ENCODE measurements around the gene TMEM38A. TPM values are rescaled to one million over a fixed set of nuclear protein-coding genes. Genes with fewer than 3 reads are reported as not detected.
A peak's percentile ranks its signal among the peaks of the same experiment; 100 is the strongest.

TMEM38A gene
- 0.86 and 0.95 TPM in 2 replicates for total RNA-seq (2014; rRNA removed; shearing (Covaris generic))

DNA sequence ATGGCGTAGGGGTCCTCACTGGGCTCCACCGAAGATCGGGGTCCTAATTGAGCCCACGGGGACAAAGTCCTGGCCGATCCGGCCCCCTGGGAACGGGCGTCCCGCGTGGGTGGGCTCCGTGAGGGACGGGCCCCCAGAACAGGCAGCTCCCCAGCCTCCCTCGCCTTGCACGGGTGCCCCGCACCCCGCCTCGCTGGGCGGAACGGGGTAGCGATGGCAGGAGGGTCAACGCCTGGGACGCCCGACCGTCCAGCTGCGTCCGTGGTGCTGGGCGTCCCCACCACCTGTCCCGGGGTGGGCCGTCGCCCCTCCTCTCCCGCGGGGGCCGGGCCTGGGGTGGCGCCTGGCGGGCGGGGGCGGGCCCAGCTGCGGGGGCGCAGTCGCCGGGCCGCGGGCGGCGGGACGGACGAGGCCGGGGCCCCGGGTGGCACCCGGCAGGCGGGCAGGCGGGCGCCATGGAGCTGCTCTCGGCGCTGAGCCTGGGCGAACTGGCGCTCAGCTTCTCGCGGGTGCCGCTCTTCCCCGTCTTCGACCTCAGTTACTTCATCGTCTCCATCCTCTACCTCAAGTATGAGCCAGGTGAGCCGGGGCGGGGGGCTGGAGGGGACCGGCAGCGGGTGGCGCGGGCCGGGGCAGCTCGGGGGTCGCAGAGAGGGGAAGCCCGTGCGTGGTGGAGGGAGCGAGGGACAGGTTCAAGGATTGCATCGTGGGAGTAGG, at the start of gene TMEM38A:
TSS of gene TMEM38A (plus strand) at position 377 of the 717 bp plus-strand sequence. CDS start at position 456, 79 bp downstream.
- DNase-seq (ENCODE audit: low spot score): no peak
- in situ Hi-C loops (cut with HindIII; ENCODE audit: low sequenced_read_pairs): no loop called here

DNA sequence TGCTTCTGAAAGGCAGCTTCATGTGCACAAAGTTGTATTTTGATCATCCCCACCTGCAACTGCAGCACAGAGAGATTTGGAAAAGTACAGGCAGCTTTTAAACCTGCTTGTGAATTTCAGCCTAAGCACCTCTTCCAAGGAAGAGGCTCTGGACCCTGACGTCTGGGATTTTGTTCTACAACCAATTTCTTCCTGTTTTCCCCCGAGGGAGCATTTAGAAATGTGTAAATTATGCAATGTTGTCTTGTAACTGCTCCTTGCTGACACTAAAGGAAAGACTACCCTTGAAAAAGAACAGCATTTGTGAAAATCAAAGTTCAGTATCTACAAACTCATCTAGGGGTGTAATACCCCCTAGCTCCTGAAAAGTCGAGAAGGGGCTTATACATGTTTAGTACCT, 48.3 kb upstream of the TMEM38A start:
- DNase-seq (ENCODE audit: low spot score): no peak
- in situ Hi-C loops (cut with HindIII; ENCODE audit: low sequenced_read_pairs): no loop called here

GRCh38 chr19:16613841-16614240, 47.1 kb upstream of the TMEM38A start:
- in situ Hi-C loops (cut with HindIII; ENCODE audit: low sequenced_read_pairs): no loop called here
- DNase-seq (ENCODE audit: low spot score): no peak

- no peak for DNase-seq (ENCODE audit: low spot score)
- in situ Hi-C loops (cut with HindIII; ENCODE audit: low sequenced_read_pairs): no loop called here
Observed at GRCh38 chr19:16614941-16615340, 46.0 kb upstream of the TMEM38A start.

DNA sequence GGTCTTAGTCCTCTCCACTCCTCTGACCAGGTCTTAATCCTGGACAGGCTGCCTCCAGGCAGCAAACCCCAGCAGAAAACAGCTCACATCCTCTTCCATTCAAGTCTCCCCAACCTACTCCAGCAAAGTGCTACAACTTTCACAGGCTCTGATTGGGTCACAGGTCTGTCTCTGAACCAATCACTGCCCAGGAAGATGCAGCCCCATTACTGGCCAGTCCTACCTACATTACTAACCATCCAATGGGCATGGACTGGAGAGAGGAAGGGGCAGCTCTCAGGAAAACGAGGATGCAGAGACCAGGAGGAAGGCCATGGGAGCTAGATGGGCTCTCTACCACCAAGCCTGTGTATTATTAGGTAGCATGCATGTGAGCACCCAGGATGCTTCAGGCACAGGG, 45.1 kb upstream of the TMEM38A start:
- no peak for DNase-seq (ENCODE audit: low spot score)

GRCh38 chr19:16618248-16618647, 42.7 kb upstream of the TMEM38A start:
- no peak for DNase-seq (ENCODE audit: low spot score)
- in situ Hi-C loops (cut with HindIII; ENCODE audit: low sequenced_read_pairs): no loop called here

More for the DNA sequence above, 45.1 kb upstream of the TMEM38A start:
- in situ Hi-C loops (cut with HindIII; ENCODE audit: low sequenced_read_pairs): no loop called here

GRCh38 chr19:16619457-16619856, 41.5 kb upstream of the TMEM38A start:
- in situ Hi-C loops (cut with HindIII; ENCODE audit: low sequenced_read_pairs): no loop called here
- no peak for DNase-seq (ENCODE audit: low spot score)

DNA sequence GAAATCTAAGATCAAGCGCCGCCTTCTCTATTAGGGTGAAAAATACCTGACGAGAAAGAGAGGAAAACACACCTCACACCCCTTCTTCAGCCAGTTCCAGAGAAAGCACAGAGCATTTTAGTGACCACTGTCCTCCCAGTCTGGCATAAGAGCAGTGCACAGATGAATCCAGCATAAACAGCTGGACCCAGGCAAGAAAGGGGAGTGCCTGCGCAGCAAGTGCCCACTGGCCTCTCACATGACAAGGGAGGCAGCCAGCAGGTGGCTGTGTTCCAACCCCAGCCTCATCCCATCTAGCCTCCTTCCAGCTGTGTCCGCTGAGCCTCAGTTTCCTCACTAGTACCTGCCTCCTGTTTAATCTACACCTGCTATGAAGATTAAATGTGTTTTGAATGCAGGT, 40.9 kb upstream of the TMEM38A start:
- in situ Hi-C loops (cut with HindIII; ENCODE audit: low sequenced_read_pairs): no loop called here
- DNase-seq (ENCODE audit: low spot score): no peak

- in situ Hi-C loops (cut with HindIII; ENCODE audit: low sequenced_read_pairs): no loop called here
Observed at GRCh38 chr19:16620584-16620983, 40.4 kb upstream of the TMEM38A start.

GRCh38 chr19:16621165-16621800, 39.7 kb upstream of the TMEM38A start:
- in situ Hi-C loops (cut with HindIII; ENCODE audit: low sequenced_read_pairs): no loop called here
- DNase-seq (ENCODE audit: low spot score): no peak

More at GRCh38 chr19:16620584-16620983, 40.4 kb upstream of the TMEM38A start:
- DNase-seq (ENCODE audit: low spot score): no peak

GRCh38 chr19:16623066-16623465, 37.9 kb upstream of the TMEM38A start:
- DNase-seq (ENCODE audit: low spot score): no peak
- in situ Hi-C loops (cut with HindIII; ENCODE audit: low sequenced_read_pairs): no loop called here

GRCh38 chr19:16623576-16623975, 37.4 kb upstream of the TMEM38A start:
- no peak for DNase-seq (ENCODE audit: low spot score)
- in situ Hi-C loops (cut with HindIII; ENCODE audit: low sequenced_read_pairs): no loop called here

GRCh38 chr19:16624236-16624635, 36.7 kb upstream of the TMEM38A start:
- in situ Hi-C loops (cut with HindIII; ENCODE audit: low sequenced_read_pairs): no loop called here
- no peak for DNase-seq (ENCODE audit: low spot score)

- no peak for DNase-seq (ENCODE audit: low spot score)
- in situ Hi-C loops (cut with HindIII; ENCODE audit: low sequenced_read_pairs): no loop called here
Observed at GRCh38 chr19:16625163-16625958, 35.6 kb upstream of the TMEM38A start.

- in situ Hi-C loops (cut with HindIII; ENCODE audit: low sequenced_read_pairs): no loop called here
- no peak for DNase-seq (ENCODE audit: low spot score)
Observed at GRCh38 chr19:16626796-16627192, 34.1 kb upstream of the TMEM38A start.

- DNase-seq (ENCODE audit: low spot score): no peak
- in situ Hi-C loops (cut with HindIII; ENCODE audit: low sequenced_read_pairs): no loop called here
Observed at GRCh38 chr19:16627193-16627927, 33.6 kb upstream of the TMEM38A start.

GRCh38 chr19:16627928-16628182, 33.1 kb upstream of the TMEM38A start:
- in situ Hi-C loops (cut with HindIII; ENCODE audit: low sequenced_read_pairs): no loop called here

DNA sequence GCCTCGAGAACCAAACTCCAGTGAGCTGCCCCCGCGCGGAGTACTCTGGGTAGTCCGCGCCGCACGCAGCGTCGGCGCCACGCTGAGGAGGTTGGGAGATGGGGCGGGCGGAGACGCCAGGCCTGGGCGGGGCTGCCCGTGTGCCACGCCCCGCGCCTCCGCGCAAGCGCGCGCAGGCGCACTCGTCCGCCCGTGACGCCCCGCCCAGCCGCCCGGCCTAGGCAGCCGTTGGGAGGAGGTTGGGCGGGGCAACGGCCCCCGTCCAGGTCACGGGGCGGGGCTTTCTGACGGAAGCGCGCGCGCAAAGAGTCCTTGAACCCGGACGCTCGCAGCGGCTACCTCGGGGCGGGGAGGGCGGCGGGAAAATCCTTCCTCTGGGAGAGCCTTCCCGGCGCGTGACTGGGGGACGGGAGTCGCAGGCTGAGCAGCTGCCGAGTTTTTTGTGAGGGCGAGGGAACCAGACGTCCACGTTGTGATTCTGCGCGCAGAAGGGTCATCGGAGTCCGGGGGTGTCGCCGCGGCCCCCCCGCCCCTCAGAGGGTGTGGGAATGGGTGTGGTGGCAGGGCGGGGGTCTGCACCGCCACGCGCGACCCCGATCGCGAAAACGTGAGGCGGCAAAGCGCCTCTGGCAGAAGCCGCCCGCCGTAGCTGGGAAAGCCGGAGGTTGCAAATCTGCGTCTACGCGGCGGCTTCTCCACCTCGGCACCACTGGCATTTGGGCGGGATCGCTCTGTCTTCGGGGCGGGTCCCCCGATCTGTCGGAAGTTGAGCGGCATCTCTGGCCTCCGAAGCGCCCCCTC, 32.6 kb upstream of the TMEM38A start, which contains the start of gene MED26:
TSS of gene MED26 (minus strand) at position 22 of the 801 bp plus-strand sequence. CDS start 261 bp downstream, outside the sequence.
- peak; percentile 95 for DNase-seq (ENCODE audit: low spot score)
- in situ Hi-C loops (cut with HindIII; ENCODE audit: low sequenced_read_pairs): no loop called here

More at GRCh38 chr19:16627928-16628182, 33.1 kb upstream of the TMEM38A start:
- DNase-seq (ENCODE audit: low spot score): no peak
